Stomach (tissue), 9 donors: Measurements from ENCODE around the gene INPP5A. TPM values are rescaled to one million over a fixed set of nuclear protein-coding genes. Genes with fewer than 3 reads are reported as not detected.

Experiments used
- DNase-seq, 2 donors: peaks; one replicate each; pipeline versions ENCODE4 v3.0.0 to v3.0.0-alpha.2; 2013 to 2019
- H3K27ac ChIP-seq, 5 donors: fragments of 200-600 bp in 4 of 5; sonication (generic) in 4 of 5; one replicate each; pipeline ENCODE4 v1.5.1; 2013 to 2019; ENCODE audit warnings: mild to moderate bottlenecking in 1 of 5, moderate library complexity in 1 of 5
- H3K27me3 ChIP-seq, 3 donors: fragments of 200-600 bp; sonication (generic); one replicate each; pipeline ENCODE4 v1.5.1; 2017 to 2019; ENCODE audit warnings: mixed run types in 1 of 3
- H3K36me3 ChIP-seq, 4 donors: fragments of 200-600 bp; sonication (generic); 1 replicate in 3 of 4; 2 replicates in 1 of 4; pipeline ENCODE4 v1.5.1; 2016 to 2019
- H3K4me1 ChIP-seq, 4 donors: fragments of 200-600 bp; sonication (generic); one replicate each; pipeline ENCODE4 v1.5.1; 2016 to 2019
- H3K4me3 ChIP-seq, 4 donors: fragments of 200-600 bp; sonication (generic) in 3 of 4; one replicate each; pipeline ENCODE4 v1.5.1; 2016 to 2019; ENCODE audit warnings: mild to moderate bottlenecking in 1 of 4
- H3K9me3 ChIP-seq, 4 donors: fragments of 200-600 bp; sonication (generic); one replicate each; pipeline ENCODE4 v1.5.1; 2016 to 2019
- CTCF ChIP-seq, 7 experiments: fragments of 450-650 bp in 4 of 7; fragments of 200-600 bp in 3 of 7; sonication (generic) in 3 of 7; IDR thresholded peaks; one replicate each; pipeline ENCODE4 v1.5.1; 2016 to 2019; ENCODE audit warnings: antibody characterized with exemption in 7 of 7, control low read depth in 2 of 7, mild to moderate bottlenecking in 1 of 7
- EP300 ChIP-seq: sonication (generic); formaldehyde crosslinking; IDR thresholded peaks from one replicate; pipeline ENCODE4 v1.6.1; 2017; ENCODE audit warnings: antibody characterized with exemption
- POLR2A ChIP-seq, 4 donors: fragments of 450-650 bp; IDR thresholded peaks; one replicate each; pipeline ENCODE4 v1.6.1; 2016; ENCODE audit warnings: antibody characterized with exemption in 4 of 4, control low read depth in 2 of 4, mild to moderate bottlenecking in 1 of 4, moderate library complexity in 1 of 4
- POLR2AphosphoS5 ChIP-seq, 3 donors: sonication (generic); formaldehyde crosslinking; IDR thresholded peaks; one replicate each; pipeline ENCODE4 v1.6.1; 2016; ENCODE audit warnings: antibody characterized with exemption in 3 of 3
- WGBS, 5 donors: extraction: QIAGEN DNeasy Blood & Tissue Kit in 3 of 5; methylation state at CpG; one replicate each; pipeline versions ENCODE4 v1.1.5 to v1.1.7; 2013 to 2018; 5-methylcytosine and 5-hydroxymethylcytosine counted together
- intact Hi-C: fragments of 100-400 bp; cut with DNase I; formaldehyde crosslinking; loops from one replicate; pipeline ENCODE4 v1.15.1; 2023; ENCODE audit warnings: low total_unique reads
- polyA plus RNA-seq, 3 donors: library from polyadenylated mRNA; stranded (reverse); fragments of 200-250 nt; gene quantifications; one replicate each; pipeline ENCODE4 v1.2.3, GENCODE V29; 2013
- total RNA-seq, 5 donors: library from RNA; depleted of rRNA; stranded (reverse); fragments of >200 nt; gene quantifications; one replicate each; pipeline versions ENCODE4 v1.1.0 to v1.2.3, GENCODE V29; 2014 to 2016
- donor health status: healthy with polysubstance abuse.
- donor health status: Bipolar disorder and iron deficiency.
- donor health status: healthy.

The INPP5A gene
- total and polyA plus RNA-seq, 8 donors, result 17.2 to 72.3 (median 31.0) TPM

GRCh38 chr10:132636358-132636757 is 98.8 kb downstream of the INPP5A start:
- TF ChIP-seq CTCF (IDR thresholded peaks at IDR 0.05) (no peak), EP300 (no peak), POLR2AphosphoS5 (IDR thresholded peaks at IDR 0.05) (no peak), POLR2A (IDR thresholded peaks at IDR 0.05) (no peak)
- Histone ChIP-seq H3K9me3 (no peaks in the 10 kb centered on the region), H3K4me1 (peaks cover 25 to 71% (median 46%) of the 10 kb centered on the region in 4 donors), H3K27ac (peak overlapping the region in 1 of 5 donors; percentile 44), H3K4me3 (no peak overlapping the region), H3K36me3 (no peaks in the 10 kb centered on the region), H3K27me3 (no peaks in the 10 kb centered on the region)
- DNase-seq, result no peak
- intact Hi-C loops, result loop anchor here (5.0 kb wide), 1 partner anchor 179 kb away; no protein-coding TSS in a partner anchor
- 77 to 90% (median 83%) methylated on average over 9 of the region's 9 CpGs for WGBS, 5 donors

GRCh38 chr10:132637477-132638129 is 100.0 kb downstream of the INPP5A start:
- peak in 5 of 7 experiments; percentile 57 to 84 (median 65) for TF ChIP-seq CTCF (IDR thresholded peaks at IDR 0.05)
- no peak for TF ChIP-seq EP300
- peak in 2 of 3 donors; percentile 10 to 23 for TF ChIP-seq POLR2AphosphoS5 (IDR thresholded peaks at IDR 0.05)
- no peak for TF ChIP-seq POLR2A (IDR thresholded peaks at IDR 0.05)
- peak overlapping the region in 1 of 5 donors; percentile 28 for H3K27ac ChIP-seq
- 34 to 43% (median 41%) methylated on average over 19 of the region's 19 CpGs for WGBS, 5 donors
- no peaks in the 10 kb centered on the region for H3K36me3 ChIP-seq
- no peak overlapping the region for H3K4me3 ChIP-seq
- no peaks in the 10 kb centered on the region for H3K9me3 ChIP-seq
- peak in 1 of 2 donors; percentile 86 for DNase-seq
- intact Hi-C loops, result loop anchor here (5.0 kb wide), 1 partner anchor 180 kb away; no protein-coding TSS in a partner anchor
- H3K4me1 ChIP-seq, result peaks cover 12 to 71% (median 42%) of the 10 kb centered on the region in 4 donors
- no peaks in the 10 kb centered on the region for H3K27me3 ChIP-seq

GRCh38 chr10:132638130-132638515 is 100.5 kb downstream of the INPP5A start:
- intact Hi-C loops, result loop anchor here (5.0 kb wide), 1 partner anchor 181 kb away; no protein-coding TSS in a partner anchor
- 61 to 79% (median 73%) methylated on average over 8 of the region's 8 CpGs for WGBS, 5 donors
- Histone ChIP-seq H3K27me3 (no peaks in the 10 kb centered on the region), H3K9me3 (no peaks in the 10 kb centered on the region), H3K36me3 (no peaks in the 10 kb centered on the region), H3K4me1 (peaks cover 12 to 71% (median 38%) of the 10 kb centered on the region in 4 donors), H3K27ac (peak overlapping the region in 1 of 5 donors; percentile 28), H3K4me3 (no peak overlapping the region)
- DNase-seq, result no peak
- TF ChIP-seq POLR2AphosphoS5 (IDR thresholded peaks at IDR 0.05), result no peak
- TF ChIP-seq CTCF (IDR thresholded peaks at IDR 0.05), result peak in 1 of 7 experiments; percentile 3

- peaks cover 4 to 71% (median 35%) of the 10 kb centered on the region in 4 donors for H3K4me1 ChIP-seq
- H3K27me3 ChIP-seq, result no peaks in the 10 kb centered on the region
- TF ChIP-seq CTCF (IDR thresholded peaks at IDR 0.05) (no peak), POLR2A (IDR thresholded peaks at IDR 0.05) (no peak), EP300 (no peak), POLR2AphosphoS5 (IDR thresholded peaks at IDR 0.05) (no peak)
- H3K36me3 ChIP-seq, result no peaks in the 10 kb centered on the region
- no peak for DNase-seq
- H3K4me3 ChIP-seq, result no peak overlapping the region
- H3K9me3 ChIP-seq, result no peaks in the 10 kb centered on the region
- peak overlapping the region in 1 of 5 donors; percentile 60 for H3K27ac ChIP-seq
- intact Hi-C loops, result loop anchor here (5.0 kb wide), 1 partner anchor 182 kb away; no protein-coding TSS in a partner anchor
- WGBS, 5 donors, result 81 to 91% (median 88%) methylated on average over 4 of the region's 4 CpGs
Measured at GRCh38 chr10:132639470-132639869, 101.9 kb downstream of the INPP5A start.
